Measurements from ENCODE around the gene ASB13. TPM values are rescaled to one million over a fixed set of nuclear protein-coding genes. Genes with fewer than 3 reads are reported as not detected.
A peak's percentile ranks its signal among the peaks of the same experiment; 100 is the strongest.

ASB13 gene
- total and polyA plus RNA-seq, 2 experiments from 2014 or later: 11.6 to 20.2 TPM

DNA sequence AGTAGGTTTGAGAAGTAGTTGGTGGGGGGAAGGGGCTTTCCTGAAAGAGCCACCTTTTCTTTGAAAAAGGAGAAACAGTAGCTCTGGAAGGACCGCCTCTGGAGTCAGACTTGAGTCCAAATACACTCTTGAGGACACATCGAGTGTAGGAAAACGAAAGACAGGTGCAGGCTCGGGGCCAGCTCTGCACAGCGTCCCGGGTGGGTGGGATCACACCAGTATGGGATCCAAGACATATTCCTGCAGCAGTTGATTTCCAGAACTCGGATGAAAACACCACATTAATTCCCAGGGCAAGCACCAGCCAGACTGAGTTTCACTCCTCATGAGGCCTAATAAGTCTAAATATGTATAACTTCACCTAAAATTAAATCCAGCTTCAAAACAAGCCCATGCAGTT is 61.4 kb downstream of the ASB13 start:
- H3K27ac ChIP-seq (ENCODE audit: low read depth): no peak overlapping the region
- no peaks in the 10 kb centered on the region for H4K20me1 ChIP-seq (replicated peaks; ENCODE audit: insufficient read depth)
- H3K79me2 ChIP-seq (replicated peaks; ENCODE audit: insufficient read depth): no peaks in the 10 kb centered on the region
- H3K4me3 Mint-ChIP-seq: no peak overlapping the region
- H3K4me3 ChIP-seq: no peak overlapping the region
- ATAC-seq (no peak), DNase-seq (ENCODE audit: low spot score) (no peak)
- H3K27me3 Mint-ChIP-seq (ENCODE audit: insufficient read depth, low read depth, poor library complexity): peaks cover 4% of the 10 kb centered on the region
- H3K27me3 ChIP-seq (ENCODE audit: insufficient read depth): no peaks in the 10 kb centered on the region
- H3K27ac Mint-ChIP-seq: no peak overlapping the region
- no peak for TF ChIP-seq ZNF331 (CRISPR knock-in tag; IDR thresholded peaks at IDR 0.05; ENCODE audit: low read depth)
- no peak for TF ChIP-seq ETS1 (IDR thresholded peaks at IDR 0.05)
- TF ChIP-seq, protein P1, sequence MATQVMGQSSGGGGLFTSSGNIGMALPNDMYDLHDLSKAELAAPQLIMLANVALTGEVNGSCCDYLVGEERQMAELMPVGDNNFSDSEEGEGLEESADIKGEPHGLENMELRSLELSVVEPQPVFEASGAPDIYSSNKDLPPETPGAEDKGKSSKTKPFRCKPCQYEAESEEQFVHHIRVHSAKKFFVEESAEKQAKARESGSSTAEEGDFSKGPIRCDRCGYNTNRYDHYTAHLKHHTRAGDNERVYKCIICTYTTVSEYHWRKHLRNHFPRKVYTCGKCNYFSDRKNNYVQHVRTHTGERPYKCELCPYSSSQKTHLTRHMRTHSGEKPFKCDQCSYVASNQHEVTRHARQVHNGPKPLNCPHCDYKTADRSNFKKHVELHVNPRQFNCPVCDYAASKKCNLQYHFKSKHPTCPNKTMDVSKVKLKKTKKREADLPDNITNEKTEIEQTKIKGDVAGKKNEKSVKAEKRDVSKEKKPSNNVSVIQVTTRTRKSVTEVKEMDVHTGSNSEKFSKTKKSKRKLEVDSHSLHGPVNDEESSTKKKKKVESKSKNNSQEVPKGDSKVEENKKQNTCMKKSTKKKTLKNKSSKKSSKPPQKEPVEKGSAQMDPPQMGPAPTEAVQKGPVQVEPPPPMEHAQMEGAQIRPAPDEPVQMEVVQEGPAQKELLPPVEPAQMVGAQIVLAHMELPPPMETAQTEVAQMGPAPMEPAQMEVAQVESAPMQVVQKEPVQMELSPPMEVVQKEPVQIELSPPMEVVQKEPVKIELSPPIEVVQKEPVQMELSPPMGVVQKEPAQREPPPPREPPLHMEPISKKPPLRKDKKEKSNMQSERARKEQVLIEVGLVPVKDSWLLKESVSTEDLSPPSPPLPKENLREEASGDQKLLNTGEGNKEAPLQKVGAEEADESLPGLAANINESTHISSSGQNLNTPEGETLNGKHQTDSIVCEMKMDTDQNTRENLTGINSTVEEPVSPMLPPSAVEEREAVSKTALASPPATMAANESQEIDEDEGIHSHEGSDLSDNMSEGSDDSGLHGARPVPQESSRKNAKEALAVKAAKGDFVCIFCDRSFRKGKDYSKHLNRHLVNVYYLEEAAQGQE (IDR thresholded peaks at IDR 0.05; ENCODE audit: unreplicated experiment): no peak
- TF ChIP-seq NANOG (IDR thresholded peaks at IDR 0.05; ENCODE audit: borderline replicate concordance): no peak
- TF ChIP-seq EZH2 (IDR thresholded peaks at IDR 0.05; ENCODE audit: low read depth, unreplicated experiment): no peak
- TF ChIP-seq JUNB (IDR thresholded peaks at IDR 0.05; ENCODE audit: unreplicated experiment): no peak
- TF ChIP-seq POLR2AphosphoS5 (IDR thresholded peaks at IDR 0.05; ENCODE audit: low read depth): no peak
- no peak for TF ChIP-seq ZNF114 (CRISPR knock-in tag; IDR thresholded peaks at IDR 0.05)
- no peak for TF ChIP-seq STAT1 (IDR thresholded peaks at IDR 0.05; ENCODE audit: unreplicated experiment)
- no peak for TF ChIP-seq CTCF (conservative IDR thresholded peaks at IDR 0.05; ENCODE audit: low read depth in 2 of 2)
- TF ChIP-seq EZH2phosphoT487 (IDR thresholded peaks at IDR 0.05; ENCODE audit: unreplicated experiment): no peak
- no peak overlapping the region for H3K4me2 ChIP-seq
- no peaks in the 10 kb centered on the region for H3K36me3 Mint-ChIP-seq (ENCODE audit: low read depth)
- H3K9me2 ChIP-seq (ENCODE audit: insufficient read depth): no peaks in the 10 kb centered on the region
- H3F3A ChIP-seq (replicated peaks; ENCODE audit: low read depth): no peaks in the 10 kb centered on the region
- H3K4me1 Mint-ChIP-seq: no peaks in the 10 kb centered on the region
- no peaks in the 10 kb centered on the region for H3K36me3 ChIP-seq (ENCODE audit: insufficient read depth)
- 0 out of 2 replicates have a peak overlapping the region, but pooled peaks have one; percentile 32 for H2AFZ ChIP-seq
- H3K9me3 Mint-ChIP-seq: no peaks in the 10 kb centered on the region; the same call in 2 of the 3 replicates
- H3K4me1 ChIP-seq (ENCODE audit: insufficient read depth): no peaks in the 10 kb centered on the region

Measured in GM23338 (cell line).